Adrenal gland (tissue), 12 donors: ENCODE results near the gene SH3BP1. TPM values are rescaled to one million over a fixed set of nuclear protein-coding genes. Genes with fewer than 3 reads are reported as not detected.

Experiments used
- DNase-seq, 7 donors: peaks; one replicate each; pipeline ENCODE4 v3.0.0-alpha.2; 2019 to 2020
- H3K27ac ChIP-seq, 5 donors: fragments of 200-600 bp; sonication (generic) in 4 of 5; 1 replicate in 3 of 5; 2 replicates in 2 of 5; pipeline versions ENCODE4 v1.5.1 to v1.8.0; 2016 to 2020; ENCODE audit warnings: mild to moderate bottlenecking in 1 of 5
- H3K27me3 ChIP-seq: fragments of 200-600 bp; 2 replicates; pipeline ENCODE4 v1.8.0; 2021
- H3K36me3 ChIP-seq, 2 donors: fragments of 200-600 bp; replicated peaks in 1 of 2; 1 replicate in 1 of 2; 2 replicates in 1 of 2; pipeline versions ENCODE4 v1.5.1 to v1.8.0; 2018 to 2022
- H3K4me1 ChIP-seq, 2 donors: fragments of 200-600 bp; replicated peaks in 1 of 2; 1 replicate in 1 of 2; 2 replicates in 1 of 2; pipeline versions ENCODE4 v1.5.1 to v1.8.0; 2018 to 2021
- H3K4me3 ChIP-seq, 4 donors: fragments of 200-600 bp; sonication (generic) in 3 of 4; one replicate each; pipeline ENCODE4 v1.5.1; 2016 to 2018
- H3K9me3 ChIP-seq, 3 donors: fragments of 200-600 bp; sonication (generic) in 1 of 3; replicated peaks in 1 of 3; 1 replicate in 2 of 3; 2 replicates in 1 of 3; pipeline versions ENCODE4 v1.5.1 to v1.8.0; 2016 to 2021
- POLR2A ChIP-seq, 2 donors: fragments of 450-650 bp; IDR thresholded peaks; one replicate each; pipeline ENCODE4 v1.6.1; 2017; ENCODE audit warnings: antibody characterized with exemption in 2 of 2, mild to moderate bottlenecking in 2 of 2, moderate library complexity in 1 of 2
- WGBS, 4 donors: extraction: QIAGEN DNeasy Blood & Tissue Kit in 2 of 4; methylation state at CpG; one replicate each; pipeline versions ENCODE4 v1.1.5 to v1.1.7; 2013 to 2017; 5-methylcytosine and 5-hydroxymethylcytosine counted together
- intact Hi-C, 2 donors: fragments of 100-400 bp; cut with DNase I; formaldehyde crosslinking; loops; one replicate each; pipeline versions ENCODE4 v1.14.1 to v1.15.0; 2022 to 2023
- polyA plus RNA-seq, 3 donors: library from polyadenylated mRNA; stranded (reverse); fragments of 200-250 nt in 2 of 3; fragments of 350-450 nt in 1 of 3; fragmentation: Illumina TruSeq in 1 of 3; extraction: RNeasy Lipid Tissue Mini Kit (QIAGEN cat#74804) in 1 of 3; gene quantifications; one replicate each; pipeline ENCODE4 v1.2.3, GENCODE V29; 2013 to 2014
- total RNA-seq, 9 donors: library from RNA; depleted of rRNA in 4 of 9; stranded (reverse); fragments of >200 nt in 4 of 9; fragments of 120-200 nt in 1 of 9; fragmentation: NEBNext Ultra II Directional in 1 of 9; extraction: Animal tissue kit (Norgen Biotek cat#: 25700) in 1 of 9; gene quantifications; one replicate each; pipeline versions ENCODE4 v1.1.0 to v1.2.4, GENCODE V29; 2013 to 2023
- TF ChIP-seq, protein P1 (sequence below), 6 experiments: fragments of 450-650 bp in 4 of 6; fragments of 200-600 bp in 2 of 6; sonication (generic) in 1 of 6; IDR thresholded peaks; 1 replicate in 5 of 6; 2 replicates in 1 of 6; pipeline versions ENCODE4 v1.5.1 to v1.8.0; 2016 to 2021; ENCODE audit warnings: antibody characterized with exemption in 6 of 6, mild to moderate bottlenecking in 2 of 6, moderate library complexity in 1 of 6
- donor health status: healthy with polysubstance abuse.
- donor health status: Bipolar disorder and iron deficiency.
- donor health status: DM: yes; HTN: yes; CAD: no.
- donor health status: DM: no; HTN: no; CAD: no.
- donor health status: DM: no; HTN: no; CAD: no.
- donor health status: DM: yes; HTN: yes; CAD: no.

SH3BP1 gene
- total and polyA plus RNA-seq, 12 donors, result 2.4 to 27.3 (median 10.1) TPM

DNA sequence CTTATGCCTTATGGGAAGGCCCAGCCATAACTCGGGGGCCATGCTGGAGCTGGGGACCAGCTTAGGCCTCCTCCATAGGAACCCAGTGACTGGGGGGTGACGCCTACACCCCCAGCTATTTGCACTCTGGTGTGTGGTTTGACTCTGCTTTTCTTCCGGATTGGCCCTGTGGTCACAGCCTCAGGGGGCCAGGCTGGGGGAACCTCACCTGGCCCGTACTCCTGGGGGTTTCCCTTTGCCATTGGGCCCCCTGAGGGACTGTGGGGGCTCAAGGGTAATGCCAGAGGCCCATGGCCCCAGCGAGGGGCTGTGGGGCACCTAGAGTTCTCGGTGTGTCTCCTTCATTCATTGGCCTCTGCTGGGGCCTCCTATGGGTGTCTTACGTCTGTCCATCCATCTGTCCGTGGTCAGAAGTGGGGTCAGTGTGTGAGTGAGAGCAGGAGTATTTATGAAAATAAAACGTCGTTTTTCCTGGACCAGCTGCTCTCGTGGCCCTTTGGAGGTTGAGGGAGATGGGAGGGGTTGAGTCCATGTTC lies 6.3 kb upstream of the SH3BP1 start:
- peaks cover 0 to 21% of the 10 kb centered on the region in 2 donors for H3K36me3 ChIP-seq
- TF ChIP-seq POLR2A (IDR thresholded peaks at IDR 0.05), result no peak
- TF ChIP-seq, protein P1, sequence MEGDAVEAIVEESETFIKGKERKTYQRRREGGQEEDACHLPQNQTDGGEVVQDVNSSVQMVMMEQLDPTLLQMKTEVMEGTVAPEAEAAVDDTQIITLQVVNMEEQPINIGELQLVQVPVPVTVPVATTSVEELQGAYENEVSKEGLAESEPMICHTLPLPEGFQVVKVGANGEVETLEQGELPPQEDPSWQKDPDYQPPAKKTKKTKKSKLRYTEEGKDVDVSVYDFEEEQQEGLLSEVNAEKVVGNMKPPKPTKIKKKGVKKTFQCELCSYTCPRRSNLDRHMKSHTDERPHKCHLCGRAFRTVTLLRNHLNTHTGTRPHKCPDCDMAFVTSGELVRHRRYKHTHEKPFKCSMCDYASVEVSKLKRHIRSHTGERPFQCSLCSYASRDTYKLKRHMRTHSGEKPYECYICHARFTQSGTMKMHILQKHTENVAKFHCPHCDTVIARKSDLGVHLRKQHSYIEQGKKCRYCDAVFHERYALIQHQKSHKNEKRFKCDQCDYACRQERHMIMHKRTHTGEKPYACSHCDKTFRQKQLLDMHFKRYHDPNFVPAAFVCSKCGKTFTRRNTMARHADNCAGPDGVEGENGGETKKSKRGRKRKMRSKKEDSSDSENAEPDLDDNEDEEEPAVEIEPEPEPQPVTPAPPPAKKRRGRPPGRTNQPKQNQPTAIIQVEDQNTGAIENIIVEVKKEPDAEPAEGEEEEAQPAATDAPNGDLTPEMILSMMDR (IDR thresholded peaks at IDR 0.05), result no peak
- H3K9me3 ChIP-seq, result no peaks in the 10 kb centered on the region
- 37 to 46% (median 38%) methylated on average over 9 to 11 of the region's 11 CpGs for WGBS, 4 donors
- no peaks in the 10 kb centered on the region for H3K27me3 ChIP-seq
- intact Hi-C loops, result no loop called here
- H3K27ac ChIP-seq, result peak overlapping the region in 4 of 5 donors; percentile 63 to 92 (median 78)
- peaks cover 18 to 29% of the 10 kb centered on the region in 2 donors for H3K4me1 ChIP-seq
- peak overlapping the region in 1 of 4 donors; percentile 31 for H3K4me3 ChIP-seq
- DNase-seq, result no peak

DNA sequence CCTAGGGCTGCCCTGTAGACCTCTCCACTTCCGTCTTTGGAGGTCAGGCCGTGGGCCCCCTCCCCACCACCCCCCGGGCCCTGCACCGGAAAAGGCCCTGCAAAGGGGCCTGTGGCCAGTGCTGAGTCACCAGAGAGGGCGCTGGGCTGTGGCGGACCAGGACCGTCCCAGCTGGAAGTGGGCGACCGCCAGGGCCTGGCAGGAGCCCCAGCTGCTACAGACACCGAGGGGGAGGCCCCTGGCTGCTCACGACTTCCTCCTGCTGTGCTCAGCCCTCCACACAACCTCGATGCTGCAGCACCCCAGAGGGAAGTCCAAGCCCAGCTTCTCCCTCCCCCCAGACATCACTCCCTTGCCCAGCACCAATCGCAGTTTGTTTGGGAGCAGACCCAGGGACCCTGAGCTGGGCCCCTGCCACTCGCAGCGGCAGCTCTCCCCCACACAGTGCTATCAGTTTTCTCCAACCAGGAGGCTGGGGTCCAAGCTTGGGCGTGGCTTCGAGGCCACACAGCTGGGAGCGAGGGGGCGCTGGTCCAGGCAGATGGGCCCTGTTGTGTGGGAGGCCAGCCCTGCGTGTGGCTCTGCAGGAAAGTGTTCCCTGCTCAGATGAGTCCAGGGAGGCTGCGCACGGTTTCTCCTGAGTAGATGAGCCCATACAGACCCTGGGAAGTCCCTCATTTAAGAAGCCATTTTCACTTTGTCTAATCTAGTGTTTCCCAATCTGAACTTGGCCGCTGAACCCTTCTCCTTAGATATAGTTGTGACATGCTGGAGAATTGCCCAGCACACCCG lies 5.6 kb upstream of the SH3BP1 start:
- peaks cover 18 to 34% of the 10 kb centered on the region in 2 donors for H3K4me1 ChIP-seq
- no peaks in the 10 kb centered on the region for H3K27me3 ChIP-seq

DNA sequence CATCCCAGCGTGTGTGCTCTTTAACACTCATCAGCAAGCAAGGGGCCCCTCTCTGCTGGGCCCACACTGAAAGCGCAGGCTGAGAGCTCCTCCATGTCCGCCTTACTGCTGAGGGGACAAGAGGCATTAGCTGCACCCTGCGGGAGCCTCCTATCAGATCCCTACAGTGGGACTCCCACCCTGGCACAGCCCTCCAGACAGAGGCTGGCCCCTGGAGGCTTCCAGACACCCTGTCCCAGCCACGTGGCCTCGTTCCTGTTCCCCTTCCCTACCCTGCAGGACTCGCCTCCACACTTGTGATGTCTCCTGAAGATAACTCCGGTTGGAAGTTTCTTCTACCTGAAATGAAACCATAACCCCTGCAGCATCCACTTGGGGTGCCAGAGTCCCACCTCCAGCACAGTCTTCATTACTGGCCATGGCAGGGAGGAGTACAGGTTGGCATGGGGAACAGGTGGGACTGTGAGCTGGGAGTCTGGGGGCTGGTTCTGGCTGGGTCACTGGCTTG lies 5.0 kb upstream of the SH3BP1 start:
- DNase-seq, result no peak
- TF ChIP-seq, protein P1 (IDR thresholded peaks at IDR 0.05), result no peak
- no peak for TF ChIP-seq POLR2A (IDR thresholded peaks at IDR 0.05)
- H3K9me3 ChIP-seq, result no peaks in the 10 kb centered on the region
- H3K36me3 ChIP-seq, result peaks cover 0 to 9% of the 10 kb centered on the region in 2 donors
- intact Hi-C loops, result no loop called here
- no peaks in the 10 kb centered on the region for H3K27me3 ChIP-seq
- H3K27ac ChIP-seq, result peak overlapping the region; percentile 46 to 92 (median 74)
- H3K4me1 ChIP-seq, result peaks cover 18 to 39% of the 10 kb centered on the region in 2 donors
- 45 to 49% (median 47%) methylated on average over 4 to 8 of the region's 8 CpGs for WGBS, 4 donors
- peak overlapping the region in 1 of 4 donors; percentile 31 for H3K4me3 ChIP-seq

More for the DNA sequence above, 5.6 kb upstream of the SH3BP1 start:
- WGBS, 4 donors, result 0 to 10% (median 8%) methylated on average over 1 to 24 of the region's 24 CpGs
- peak; percentile 69 to 91 (median 82) for DNase-seq
- peaks cover 0 to 16% of the 10 kb centered on the region in 2 donors for H3K36me3 ChIP-seq
- peak overlapping the region in 1 of 4 donors; percentile 31 for H3K4me3 ChIP-seq
- intact Hi-C loops, result no loop called here
- H3K27ac ChIP-seq, result peak overlapping the region; percentile 46 to 92 (median 74)
- TF ChIP-seq, protein P1 (IDR thresholded peaks at IDR 0.05), result peak in 2 of 6 experiments; percentile 14 to 32
- no peak for TF ChIP-seq POLR2A (IDR thresholded peaks at IDR 0.05)
- H3K9me3 ChIP-seq, result no peaks in the 10 kb centered on the region

DNA sequence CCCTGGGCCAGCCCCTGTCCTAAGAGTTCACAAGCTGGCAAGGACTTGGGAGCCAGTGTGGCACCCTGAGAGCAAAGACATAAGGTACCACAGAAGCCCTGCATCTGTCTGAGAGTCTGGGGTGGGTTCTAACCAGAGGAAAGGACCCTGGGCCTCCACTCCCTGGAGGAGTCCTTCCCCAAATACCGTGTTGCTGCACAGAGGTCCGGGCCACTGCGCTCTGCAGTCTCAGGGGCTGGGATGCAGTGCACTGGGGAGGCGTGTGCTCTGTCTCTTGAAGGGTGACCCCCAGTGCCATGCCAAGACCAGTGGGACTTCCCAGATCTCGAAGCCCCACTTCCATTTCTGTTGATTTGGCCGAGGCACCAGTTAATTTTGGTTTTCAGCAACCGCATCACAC lies 4.3 kb upstream of the SH3BP1 start:
- Histone ChIP-seq H3K27ac (peak overlapping the region in 2 of 5 donors; percentile 81 to 92), H3K36me3 (peaks cover 0 to 9% of the 10 kb centered on the region in 2 donors), H3K9me3 (no peaks in the 10 kb centered on the region), H3K27me3 (no peaks in the 10 kb centered on the region), H3K4me1 (peaks cover 18 to 39% of the 10 kb centered on the region in 2 donors), H3K4me3 (no peak overlapping the region)
- intact Hi-C loops, result no loop called here
- DNase-seq, result no peak
- TF ChIP-seq POLR2A (IDR thresholded peaks at IDR 0.05), result no peak
- TF ChIP-seq, protein P1 (IDR thresholded peaks at IDR 0.05), result no peak
- 81 to 87% (median 83%) methylated on average over 6 to 7 of the region's 7 CpGs for WGBS, 4 donors
